Measurements from ENCODE around the gene MED4.

DNA sequence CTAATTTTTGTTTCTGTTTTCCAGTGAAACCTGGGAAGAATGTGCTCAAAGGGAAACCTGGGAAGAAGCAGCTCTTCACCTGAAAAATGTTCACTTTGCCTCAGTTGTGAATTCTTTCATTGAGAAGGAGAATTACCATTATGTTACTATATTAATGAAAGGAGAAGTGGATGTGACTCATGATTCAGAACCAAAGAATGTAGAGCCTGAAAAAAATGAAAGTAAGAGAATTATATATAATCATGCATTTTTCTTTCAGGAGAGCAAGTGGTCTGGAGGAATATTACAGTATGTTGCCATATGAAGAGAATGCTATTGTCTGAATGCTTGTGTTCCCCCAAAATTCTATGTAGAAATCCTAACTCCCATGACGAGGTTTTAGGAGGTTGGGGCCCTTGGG is 54.0 kb downstream of the MED4 start:
- TF ChIP-seq TAF1 (IDR thresholded peaks at IDR 0.05; ENCODE audit: borderline replicate concordance, low read depth, low read length) (no peak), POLR2AphosphoS5 (IDR thresholded peaks at IDR 0.05; ENCODE audit: low read depth, low read length) (no peak), POLR2A (IDR thresholded peaks at IDR 0.05; ENCODE audit: low read depth, low read length) (no peak)

All from GM12892 (cell line).